Esophagus muscularis mucosa (tissue), 4 donors: Measurements from ENCODE around the gene NUP133. TPM values are rescaled to one million over a fixed set of nuclear protein-coding genes. Genes with fewer than 3 reads are reported as not detected.

Experiments
- DNase-seq: peaks from one replicate; pipeline ENCODE4 v3.0.0-alpha.2; 2017; ENCODE audit errors: extremely low spot score
- H3K27ac ChIP-seq, 4 donors: fragments of 200-600 bp; sonication (generic); replicated peaks in 1 of 4; 1 replicate in 3 of 4; 2 replicates in 1 of 4; pipeline ENCODE4 v1.5.1; 2016 to 2019; ENCODE audit warnings: mild to moderate bottlenecking in 1 of 4
- H3K27me3 ChIP-seq, 4 donors: fragments of 200-600 bp; sonication (generic); one replicate each; pipeline versions ENCODE4 v1.5.1 to v1.6.0; 2016 to 2019
- H3K36me3 ChIP-seq, 4 donors: fragments of 200-600 bp; sonication (generic); one replicate each; pipeline ENCODE4 v1.5.1; 2016 to 2019
- H3K4me1 ChIP-seq, 4 donors: fragments of 200-600 bp; sonication (generic); one replicate each; pipeline ENCODE4 v1.5.1; 2016 to 2019
- H3K4me3 ChIP-seq, 4 donors: fragments of 200-600 bp; sonication (generic); 1 replicate in 2 of 4; 2 replicates in 2 of 4; pipeline ENCODE4 v1.5.1; 2016 to 2019; ENCODE audit warnings: mild to moderate bottlenecking in 4 of 4, moderate library complexity in 1 of 4
- H3K9me3 ChIP-seq, 4 donors: fragments of 200-600 bp; sonication (generic); 1 replicate in 3 of 4; 2 replicates in 1 of 4; pipeline ENCODE4 v1.5.1; 2016 to 2019
- CTCF ChIP-seq, 3 experiments: fragments of 200-600 bp in 2 of 3; fragments of 450-650 bp in 1 of 3; sonication (generic) in 2 of 3; IDR thresholded peaks; one replicate each; pipeline ENCODE4 v1.5.1; 2017 to 2019; ENCODE audit warnings: antibody characterized with exemption in 3 of 3, mild to moderate bottlenecking in 2 of 3, moderate library complexity in 1 of 3
- EP300 ChIP-seq: sonication (generic); formaldehyde crosslinking; IDR thresholded peaks from one replicate; pipeline ENCODE4 v1.6.1; 2017; ENCODE audit warnings: antibody characterized with exemption
- POLR2A ChIP-seq: fragments of 450-650 bp; IDR thresholded peaks from one replicate; pipeline ENCODE4 v1.6.1; 2017; ENCODE audit warnings: antibody characterized with exemption, moderate library complexity, mild to moderate bottlenecking, low read depth
- POLR2AphosphoS5 ChIP-seq, 2 donors: sonication (generic); formaldehyde crosslinking; IDR thresholded peaks; one replicate each; pipeline ENCODE4 v1.6.1; 2017; ENCODE audit warnings: antibody characterized with exemption in 2 of 2
- WGBS: methylation state at CpG from one replicate; pipeline ENCODE4 v1.1.5; 2018; 5-methylcytosine and 5-hydroxymethylcytosine counted together
- intact Hi-C: fragments of 100-400 bp; cut with DNase I; formaldehyde crosslinking; loops from one replicate; pipeline ENCODE4 v1.15.1; 2023
- total RNA-seq, 4 donors: library from RNA; depleted of rRNA; stranded (reverse); fragments of >200 nt; gene quantifications; one replicate each; pipeline versions ENCODE4 v1.1.0 to v1.2.1, GENCODE V29; 2016

Gene NUP133
- total RNA-seq, 4 donors from 2014 or later: 23.1 to 37.0 (median 24.3) TPM

- H3K9me3 ChIP-seq: no peaks in the 10 kb centered on the region
- no peak for TF ChIP-seq CTCF (IDR thresholded peaks at IDR 0.05)
- no peak overlapping the region for H3K27ac ChIP-seq
- WGBS: 96% methylated on average over 2 of the region's 2 CpGs
- no peaks in the 10 kb centered on the region for H3K4me1 ChIP-seq
- intact Hi-C loops: no loop called here
- H3K27me3 ChIP-seq: no peaks in the 10 kb centered on the region
- H3K36me3 ChIP-seq: peaks cover 38 to 91% (median 85%) of the 10 kb centered on the region in 4 donors
- no peak for DNase-seq
- H3K4me3 ChIP-seq: no peak overlapping the region
Observed at GRCh38 chr1:229474509-229474908, 33.6 kb downstream of the NUP133 start.

GRCh38 chr1:229471175-229471574 lies 37.0 kb downstream of the NUP133 start:
- DNase-seq: no peak
- 84% methylated on average over 3 of the region's 3 CpGs for WGBS
- Histone ChIP-seq H3K9me3 (no peaks in the 10 kb centered on the region), H3K27ac (no peak overlapping the region), H3K4me1 (no peaks in the 10 kb centered on the region), H3K36me3 (peaks cover 42 to 91% (median 81%) of the 10 kb centered on the region in 4 donors), H3K4me3 (no peak overlapping the region), H3K27me3 (no peaks in the 10 kb centered on the region)
- TF ChIP-seq POLR2AphosphoS5 (IDR thresholded peaks at IDR 0.05) (no peak), EP300 (no peak), CTCF (IDR thresholded peaks at IDR 0.05) (no peak), POLR2A (no peak)
- intact Hi-C loops: no loop called here

GRCh38 chr1:229470406-229471043 lies 37.6 kb downstream of the NUP133 start:
- TF ChIP-seq CTCF (IDR thresholded peaks at IDR 0.05) (no peak), EP300 (no peak), POLR2AphosphoS5 (IDR thresholded peaks at IDR 0.05) (no peak), POLR2A (no peak)
- H3K27ac ChIP-seq: no peak overlapping the region
- H3K9me3 ChIP-seq: no peaks in the 10 kb centered on the region
- intact Hi-C loops: no loop called here
- DNase-seq: no peak
- peaks cover 49 to 91% (median 81%) of the 10 kb centered on the region in 4 donors for H3K36me3 ChIP-seq
- 89% methylated on average over 8 of the region's 8 CpGs for WGBS
- no peaks in the 10 kb centered on the region for H3K27me3 ChIP-seq
- H3K4me1 ChIP-seq: no peaks in the 10 kb centered on the region
- H3K4me3 ChIP-seq: no peak overlapping the region

- no peak for DNase-seq
- Histone ChIP-seq H3K27me3 (no peaks in the 10 kb centered on the region), H3K27ac (no peak overlapping the region), H3K4me3 (no peak overlapping the region), H3K4me1 (no peaks in the 10 kb centered on the region), H3K9me3 (no peaks in the 10 kb centered on the region), H3K36me3 (peaks cover 58 to 93% (median 81%) of the 10 kb centered on the region in 4 donors)
- 100% methylated on average over 1 of the region's 1 CpG for WGBS
- TF ChIP-seq POLR2A: no peak
- TF ChIP-seq CTCF (IDR thresholded peaks at IDR 0.05): no peak
- TF ChIP-seq POLR2AphosphoS5 (IDR thresholded peaks at IDR 0.05): no peak
- no peak for TF ChIP-seq EP300
- intact Hi-C loops: no loop called here
Observed at GRCh38 chr1:229466887-229467286, 41.3 kb downstream of the NUP133 start.

- Histone ChIP-seq H3K27me3 (no peaks in the 10 kb centered on the region), H3K36me3 (peaks cover 60 to 96% (median 85%) of the 10 kb centered on the region in 4 donors), H3K4me1 (no peaks in the 10 kb centered on the region), H3K4me3 (no peak overlapping the region), H3K27ac (no peak overlapping the region), H3K9me3 (no peaks in the 10 kb centered on the region)
- no peak for DNase-seq
- WGBS: 94% methylated on average over 8 of the region's 8 CpGs
- TF ChIP-seq POLR2AphosphoS5 (IDR thresholded peaks at IDR 0.05) (no peak), EP300 (no peak), POLR2A (no peak), CTCF (IDR thresholded peaks at IDR 0.05) (no peak)
- intact Hi-C loops: no loop called here
Observed at GRCh38 chr1:229464672-229465071, 43.5 kb downstream of the NUP133 start.
